Nucleus accumbens (tissue), 56 donors: ENCODE measurements around the gene MAP3K10.
A peak's percentile ranks its signal among the peaks of the same experiment; 100 is the strongest.
"Not testable (repeated sequence)": the region's sequence is repeated elsewhere in the genome, so short reads cannot be mapped to it uniquely, and the experiment has no call there.

Experiments used
- DNase-seq, 56 donors: peaks; one replicate each; lab custom pipeline; 2025; lab: John Stamatoyannopoulos, UW

The MAP3K10 gene

DNA sequence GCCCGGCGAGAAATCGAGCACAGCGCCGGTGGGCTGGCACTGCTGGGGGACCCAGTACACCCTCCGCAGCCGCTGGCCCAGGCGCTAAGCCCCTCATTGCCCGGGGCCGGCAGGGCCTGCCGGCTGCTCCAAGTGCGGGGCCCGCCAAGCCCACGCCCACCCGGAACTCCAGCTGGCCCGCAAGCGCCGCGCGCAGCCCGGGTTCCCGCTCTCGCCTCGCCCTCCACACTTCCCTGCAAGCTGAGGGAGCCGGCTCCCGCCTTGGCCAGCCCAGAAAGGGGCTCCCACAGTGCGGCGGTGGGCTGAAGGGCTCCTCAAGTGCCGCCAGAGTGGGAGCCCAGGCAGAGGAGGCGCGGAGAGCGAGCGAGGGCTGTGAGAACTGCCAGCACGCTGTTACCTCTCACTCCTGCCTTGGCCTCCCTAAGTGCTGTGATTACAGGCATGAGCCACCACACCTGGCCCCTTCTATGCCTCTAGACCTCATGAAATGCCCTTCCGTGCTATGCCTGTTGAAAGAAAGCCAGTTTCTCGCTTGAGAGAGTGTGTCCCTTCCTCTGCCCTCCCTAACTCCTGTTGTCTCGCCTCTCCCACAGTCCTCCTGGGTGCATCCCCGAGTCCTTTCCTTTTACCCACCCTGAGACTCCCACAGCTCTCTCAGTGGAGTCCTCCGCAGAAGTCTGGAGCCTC lies 20.8 kb upstream of the MAP3K10 start:
- DNase-seq: not testable (repeated sequence)

DNA sequence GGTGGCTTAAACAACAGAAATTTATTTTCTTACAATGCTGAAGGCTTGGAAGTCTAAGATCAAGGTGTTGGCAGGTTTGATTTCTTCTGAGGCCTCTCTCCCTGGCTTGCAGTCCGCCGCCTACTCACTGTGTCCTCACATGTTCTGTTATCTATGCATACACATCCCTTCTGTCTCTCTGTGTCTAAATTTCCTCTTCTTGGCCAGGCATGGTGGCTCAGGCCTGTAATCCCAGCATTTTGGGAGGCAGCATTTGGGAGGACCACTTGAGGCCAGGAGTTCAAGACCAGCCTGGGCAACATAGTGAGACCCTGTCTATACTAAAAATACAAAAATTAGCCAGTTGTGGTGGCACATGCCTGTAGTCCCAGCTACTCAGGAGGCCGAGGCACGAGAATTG lies 19.9 kb upstream of the MAP3K10 start:
- DNase-seq: not testable (repeated sequence)

DNA sequence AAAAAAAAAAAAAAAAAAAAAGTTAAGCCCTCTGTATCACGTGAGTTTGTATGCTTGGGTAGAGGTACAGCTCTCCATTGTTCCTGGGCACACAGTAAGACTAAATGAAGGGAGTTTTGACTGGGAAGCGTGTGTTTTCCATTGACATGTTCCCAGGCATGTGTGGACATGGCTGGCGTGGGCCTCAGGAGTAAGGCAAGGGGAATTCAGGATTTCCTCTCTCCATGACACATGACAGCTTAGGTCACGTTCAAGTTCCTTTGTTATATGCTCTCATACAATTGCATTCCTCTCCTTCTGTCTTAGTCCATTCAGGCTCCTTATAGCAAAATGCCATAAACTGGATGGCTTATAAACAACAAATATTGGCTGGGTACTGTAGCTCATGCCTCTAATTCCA lies 17.1 kb upstream of the MAP3K10 start:
- DNase-seq: no peak

DNA sequence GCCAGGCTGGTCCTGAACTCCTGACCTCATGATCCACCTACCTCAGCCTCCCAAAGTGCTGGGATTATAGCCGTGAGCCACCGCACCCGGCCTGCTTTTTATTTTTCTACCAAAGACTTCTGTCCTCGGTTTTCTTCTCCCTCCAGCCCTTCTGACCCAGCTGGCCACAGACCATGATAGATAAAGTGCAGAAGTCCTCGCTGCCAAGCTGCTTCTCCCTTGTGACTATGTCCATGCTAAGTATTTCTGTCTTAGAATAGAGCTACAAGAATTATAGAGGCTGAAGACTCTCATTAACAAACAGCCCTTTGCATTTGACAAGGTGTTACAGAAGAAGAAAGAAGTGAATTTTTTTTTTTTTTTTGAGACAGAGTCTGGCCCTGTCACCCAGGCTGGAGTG lies 15.4 kb upstream of the MAP3K10 start:
- no peak for DNase-seq

DNA sequence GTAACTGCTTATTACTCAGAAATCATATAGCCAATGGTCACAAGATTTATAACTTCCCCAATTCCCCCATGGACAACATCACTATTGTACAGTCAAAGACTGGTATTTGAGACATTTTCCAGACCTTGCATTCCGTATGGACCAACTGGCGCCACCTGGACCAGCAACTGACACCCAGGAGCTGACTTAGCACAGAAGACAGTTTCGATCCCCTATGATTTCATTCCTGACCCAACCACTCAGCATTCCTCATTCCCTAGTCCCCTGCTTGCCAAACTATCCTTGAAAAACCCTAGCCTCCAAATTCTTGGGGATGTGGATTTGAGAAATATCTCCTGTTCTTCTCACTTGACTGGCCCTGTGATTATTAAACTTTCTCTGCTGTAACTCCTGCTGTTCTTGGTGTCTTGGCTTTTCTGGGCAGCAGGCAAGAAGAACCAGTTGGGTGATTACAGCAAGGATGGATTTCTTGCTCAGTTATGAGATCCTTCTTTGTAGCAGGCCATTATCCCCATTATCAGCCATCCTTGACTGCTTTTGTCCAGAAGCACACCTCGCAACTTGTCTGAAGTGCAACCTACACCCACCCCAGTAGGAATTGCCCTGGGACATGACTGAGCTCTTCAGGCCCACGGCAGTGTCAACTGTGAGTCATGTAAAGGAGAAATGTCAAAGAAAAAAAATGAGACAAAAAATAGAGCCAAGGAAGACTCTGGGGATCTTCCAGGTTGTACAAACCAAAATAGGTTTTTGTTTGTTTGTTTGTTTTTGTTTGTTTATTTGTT lies 13.7 kb upstream of the MAP3K10 start:
- no peak for DNase-seq

DNA sequence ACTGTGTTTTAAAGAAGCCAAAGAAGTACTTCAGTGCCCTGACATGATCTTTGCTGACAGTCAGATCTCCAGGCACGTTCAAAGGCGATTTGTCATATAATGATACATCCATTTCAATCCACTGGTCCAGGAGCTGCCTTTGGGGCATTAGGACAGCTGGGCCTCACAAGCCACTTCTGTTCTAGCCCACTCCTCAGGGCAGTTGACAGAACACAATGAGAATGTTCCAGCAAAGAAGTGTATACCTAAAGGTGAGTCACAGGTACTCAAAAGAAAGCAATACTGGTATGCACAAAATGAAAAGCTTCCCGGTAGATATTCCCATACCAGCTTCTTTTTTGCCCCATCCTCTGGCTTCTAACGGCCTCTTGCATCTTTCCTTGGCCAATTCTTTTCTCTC lies 12.5 kb upstream of the MAP3K10 start:
- DNase-seq: no peak

DNA sequence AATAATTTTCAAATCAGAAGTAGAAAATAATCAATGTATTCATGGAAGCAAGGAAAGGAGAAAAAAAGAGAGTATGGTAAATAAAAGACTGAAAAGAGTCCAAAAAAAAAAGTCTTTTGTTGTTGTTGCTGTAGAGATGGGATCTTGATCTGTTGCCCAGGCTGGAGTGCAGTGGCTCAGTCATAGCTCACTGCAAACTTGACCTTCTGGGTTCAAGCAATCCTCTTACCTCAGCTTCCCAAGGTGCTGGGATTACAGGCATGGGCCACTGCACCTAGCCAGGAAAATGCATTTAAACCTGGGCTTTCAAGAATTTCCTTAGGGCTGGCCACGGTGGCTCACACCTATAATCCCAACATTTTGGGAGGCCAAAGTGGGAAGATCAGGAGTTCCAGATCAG lies 7.0 kb upstream of the MAP3K10 start:
- DNase-seq: no peak

DNA sequence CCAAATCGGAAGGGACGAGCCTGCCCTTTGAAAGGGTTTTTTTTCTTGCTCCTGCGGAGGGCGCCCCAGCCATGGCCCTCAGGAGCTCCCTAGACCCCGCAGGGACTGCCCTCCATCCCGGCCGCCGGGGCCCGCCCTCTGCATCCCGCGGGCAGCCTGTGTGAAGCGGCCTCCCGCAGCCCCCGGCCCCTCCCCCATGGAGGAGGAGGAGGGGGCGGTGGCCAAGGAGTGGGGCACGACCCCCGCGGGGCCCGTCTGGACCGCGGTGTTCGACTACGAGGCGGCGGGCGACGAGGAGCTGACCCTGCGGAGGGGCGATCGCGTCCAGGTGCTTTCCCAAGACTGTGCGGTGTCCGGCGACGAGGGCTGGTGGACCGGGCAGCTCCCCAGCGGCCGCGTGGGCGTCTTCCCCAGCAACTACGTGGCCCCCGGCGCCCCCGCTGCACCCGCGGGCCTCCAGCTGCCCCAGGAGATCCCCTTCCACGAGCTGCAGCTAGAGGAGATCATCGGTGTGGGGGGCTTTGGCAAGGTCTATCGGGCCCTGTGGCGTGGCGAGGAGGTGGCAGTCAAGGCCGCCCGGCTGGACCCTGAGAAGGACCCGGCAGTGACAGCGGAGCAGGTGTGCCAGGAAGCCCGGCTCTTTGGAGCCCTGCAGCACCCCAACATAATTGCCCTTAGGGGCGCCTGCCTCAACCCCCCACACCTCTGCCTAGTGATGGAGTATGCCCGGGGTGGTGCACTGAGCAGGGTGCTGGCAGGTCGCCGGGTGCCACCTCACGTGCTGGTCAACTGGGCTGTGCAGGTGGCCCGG lies 815 bp downstream of the MAP3K10 start:
- peak in 12 of 56 donors; percentile 11 to 78 (median 28) for DNase-seq

DNA sequence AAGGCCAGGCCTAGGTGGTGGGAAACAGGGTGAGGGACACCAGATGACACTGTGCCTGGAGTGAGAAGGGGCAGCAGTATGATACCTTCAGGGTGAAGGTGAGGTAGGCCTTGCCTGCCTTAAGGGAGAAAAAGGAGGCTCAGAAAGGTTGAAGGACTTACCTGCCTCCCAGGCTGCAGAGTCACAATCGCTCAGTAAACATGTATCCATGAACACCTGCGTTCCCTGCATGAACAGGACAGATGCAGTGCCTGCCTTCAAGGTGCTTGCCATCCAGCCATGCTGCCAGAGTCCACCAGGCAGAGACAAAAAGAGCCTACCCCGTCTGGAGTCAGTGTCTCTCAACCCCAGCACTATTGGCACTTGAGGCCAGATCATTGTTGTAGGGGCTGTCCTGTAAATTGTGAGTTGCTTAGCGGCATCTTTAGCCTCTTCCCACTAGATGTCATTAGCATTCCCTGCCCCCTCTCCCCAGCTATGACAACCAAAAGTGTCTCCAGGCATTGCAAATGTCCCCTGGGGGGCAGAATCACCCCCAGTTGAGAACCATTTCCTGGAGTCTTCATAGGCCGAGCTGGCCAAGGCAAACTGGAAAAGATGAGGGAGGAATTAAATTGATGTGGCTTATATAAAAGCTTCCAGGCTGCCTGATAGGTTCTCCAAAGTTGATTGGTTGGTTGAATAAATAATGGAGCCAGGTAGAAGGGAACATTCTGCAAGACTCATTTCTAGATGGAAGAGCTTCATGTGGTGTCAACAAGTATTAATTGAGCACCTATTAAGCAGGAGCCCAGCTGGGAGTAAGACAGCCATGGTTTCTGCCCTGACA lies 1.7 kb downstream of the MAP3K10 start:
- peak in 1 of 56 donors; percentile 3 for DNase-seq

DNA sequence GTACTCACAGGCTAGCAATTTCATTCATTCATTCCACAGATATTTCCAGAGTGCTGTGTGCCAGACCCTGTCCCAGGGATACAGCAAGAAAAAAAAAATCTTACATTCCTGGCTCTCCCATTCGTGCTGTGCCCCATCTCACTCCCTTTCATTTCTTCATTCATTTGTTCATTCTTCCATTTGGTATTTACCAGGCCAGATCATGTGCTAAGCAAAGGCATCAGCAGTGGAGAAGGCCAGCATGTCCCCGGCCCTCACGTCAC lies 2.3 kb downstream of the MAP3K10 start:
- DNase-seq: no peak

DNA sequence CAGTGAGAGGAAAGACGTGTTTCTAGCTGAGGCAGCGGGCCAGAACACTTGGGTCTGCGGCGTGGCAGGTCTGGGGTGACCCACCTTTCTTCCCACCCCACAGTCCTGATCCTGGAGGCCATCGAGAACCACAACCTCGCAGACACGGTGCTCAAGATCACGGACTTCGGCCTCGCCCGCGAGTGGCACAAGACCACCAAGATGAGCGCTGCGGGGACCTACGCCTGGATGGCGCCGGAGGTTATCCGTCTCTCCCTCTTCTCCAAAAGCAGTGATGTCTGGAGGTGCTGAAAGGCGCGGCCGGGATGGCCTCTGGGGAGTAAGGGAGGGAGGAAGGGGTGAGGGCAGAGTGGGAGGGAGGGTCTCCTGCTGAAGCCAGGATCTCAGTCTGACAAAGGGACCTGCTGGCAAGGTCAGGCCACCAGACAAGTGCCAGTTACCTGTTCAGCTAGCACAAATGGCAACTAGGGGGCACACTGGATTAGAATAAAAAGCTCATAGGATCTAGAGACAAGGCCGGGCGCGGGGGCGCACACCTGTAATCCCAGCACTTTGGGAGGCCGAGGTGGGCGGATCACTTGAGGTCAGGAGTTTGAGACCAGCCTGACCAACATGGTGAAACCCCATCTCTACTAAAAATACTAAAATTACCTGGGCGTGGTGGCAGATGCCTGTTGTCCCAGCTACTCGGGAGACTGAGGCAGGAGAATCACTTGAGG lies 7.2 kb downstream of the MAP3K10 start:
- no peak for DNase-seq

DNA sequence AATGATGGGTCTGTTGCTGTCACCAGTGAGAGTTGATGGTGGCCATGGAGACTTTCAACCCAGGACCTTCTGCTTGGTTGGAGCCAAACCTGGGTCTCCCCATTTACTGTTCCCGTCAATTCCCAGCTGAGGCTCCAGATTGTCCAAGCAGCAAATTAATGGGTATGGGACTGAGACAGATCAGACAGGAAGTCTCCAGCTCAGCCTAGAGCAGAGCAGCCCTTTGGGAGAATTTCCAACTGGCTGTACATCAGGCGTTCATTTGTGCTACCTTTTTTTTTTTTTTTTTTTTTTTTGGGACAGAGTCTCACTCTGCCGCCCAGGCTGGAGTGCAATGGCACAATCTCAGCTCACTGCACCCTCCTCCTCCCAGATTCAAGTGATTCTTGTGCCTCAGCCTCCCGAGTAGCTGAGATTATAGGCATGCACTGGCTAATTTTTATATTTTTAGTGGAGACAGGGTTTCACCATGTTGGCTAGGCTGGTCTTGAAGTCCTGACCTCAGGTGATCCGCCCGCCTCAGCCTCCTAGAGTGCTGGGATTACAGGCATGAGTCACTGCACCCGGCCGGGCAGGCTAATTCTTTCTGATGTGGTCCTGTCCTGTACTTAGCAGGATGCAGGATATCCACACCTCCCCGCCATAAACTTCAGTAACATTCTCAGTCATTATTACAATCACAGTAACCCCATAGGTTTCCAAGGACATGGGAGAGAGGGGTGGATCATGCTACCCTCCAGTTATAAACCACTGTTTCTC lies 9.3 kb downstream of the MAP3K10 start:
- DNase-seq: no peak

DNA sequence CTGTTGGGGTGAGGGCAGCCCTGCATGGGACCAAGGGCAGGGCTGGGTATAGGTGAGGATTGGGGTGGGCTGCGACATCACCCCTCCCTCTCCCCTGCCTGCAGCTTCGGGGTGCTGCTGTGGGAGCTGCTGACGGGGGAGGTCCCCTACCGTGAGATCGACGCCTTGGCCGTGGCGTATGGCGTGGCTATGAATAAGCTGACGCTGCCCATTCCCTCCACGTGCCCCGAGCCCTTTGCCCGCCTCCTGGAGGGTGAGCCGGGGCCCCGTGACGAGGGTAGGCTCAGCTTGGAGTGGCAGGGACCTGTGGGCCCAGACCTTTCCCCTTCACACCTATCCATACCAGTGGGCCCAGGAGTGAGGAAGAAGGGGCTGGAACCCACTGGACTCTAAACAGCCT lies 13.2 kb downstream of the MAP3K10 start:
- no peak for DNase-seq

DNA sequence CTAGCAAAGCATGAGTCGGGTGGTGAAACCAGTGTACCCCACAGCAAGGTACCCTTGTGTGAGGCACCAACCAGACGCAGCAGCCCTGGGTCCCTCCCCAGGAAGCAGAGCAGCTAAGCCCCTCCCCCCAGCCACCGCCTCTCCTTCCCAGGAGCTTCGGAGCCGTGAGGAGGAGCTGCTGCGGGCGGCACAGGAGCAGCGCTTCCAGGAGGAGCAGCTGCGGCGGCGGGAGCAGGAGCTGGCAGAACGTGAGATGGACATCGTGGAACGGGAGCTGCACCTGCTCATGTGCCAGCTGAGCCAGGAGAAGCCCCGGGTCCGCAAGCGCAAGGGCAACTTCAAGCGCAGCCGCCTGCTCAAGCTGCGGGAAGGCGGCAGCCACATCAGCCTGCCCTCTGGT lies 14.5 kb downstream of the MAP3K10 start:
- no peak for DNase-seq

DNA sequence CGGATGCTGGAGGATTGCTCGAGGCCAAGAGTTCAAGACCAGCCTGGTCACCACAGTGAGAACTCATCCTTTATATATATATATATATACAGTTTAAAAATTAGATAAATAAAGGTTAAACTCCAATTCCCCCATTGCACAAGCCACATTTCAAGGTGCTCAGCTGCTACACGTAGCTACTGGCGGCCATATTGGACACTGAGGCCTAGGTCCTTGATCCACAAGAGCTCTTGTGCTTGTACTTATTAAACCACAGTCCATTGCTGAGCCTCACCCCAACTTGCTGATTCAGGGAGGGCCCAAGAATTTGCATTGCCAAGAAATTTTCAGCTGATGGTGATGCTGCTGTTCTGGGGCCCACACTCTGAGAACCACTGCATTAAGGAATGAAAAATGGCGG lies 17.4 kb downstream of the MAP3K10 start:
- no peak for DNase-seq

DNA sequence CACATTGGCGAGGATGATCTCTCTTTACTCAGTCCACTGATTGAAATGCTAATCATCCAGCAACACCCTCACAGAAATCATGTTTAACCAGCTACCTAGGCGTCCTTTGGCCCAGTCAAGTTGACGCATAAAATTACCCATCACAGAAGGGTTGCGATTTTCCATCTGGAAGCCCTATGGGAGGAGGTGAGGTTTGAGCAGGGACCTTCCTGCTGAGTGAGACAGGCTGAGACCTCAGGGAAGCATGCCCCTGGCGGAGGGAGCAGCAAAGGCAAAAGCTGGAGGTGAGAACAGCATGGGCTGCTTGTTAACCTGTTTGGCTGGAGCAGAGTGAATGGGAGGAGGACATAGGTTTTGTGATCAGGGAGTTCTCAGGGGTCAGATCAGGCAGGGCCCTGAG lies 19.7 kb downstream of the MAP3K10 start:
- no peak for DNase-seq

DNA sequence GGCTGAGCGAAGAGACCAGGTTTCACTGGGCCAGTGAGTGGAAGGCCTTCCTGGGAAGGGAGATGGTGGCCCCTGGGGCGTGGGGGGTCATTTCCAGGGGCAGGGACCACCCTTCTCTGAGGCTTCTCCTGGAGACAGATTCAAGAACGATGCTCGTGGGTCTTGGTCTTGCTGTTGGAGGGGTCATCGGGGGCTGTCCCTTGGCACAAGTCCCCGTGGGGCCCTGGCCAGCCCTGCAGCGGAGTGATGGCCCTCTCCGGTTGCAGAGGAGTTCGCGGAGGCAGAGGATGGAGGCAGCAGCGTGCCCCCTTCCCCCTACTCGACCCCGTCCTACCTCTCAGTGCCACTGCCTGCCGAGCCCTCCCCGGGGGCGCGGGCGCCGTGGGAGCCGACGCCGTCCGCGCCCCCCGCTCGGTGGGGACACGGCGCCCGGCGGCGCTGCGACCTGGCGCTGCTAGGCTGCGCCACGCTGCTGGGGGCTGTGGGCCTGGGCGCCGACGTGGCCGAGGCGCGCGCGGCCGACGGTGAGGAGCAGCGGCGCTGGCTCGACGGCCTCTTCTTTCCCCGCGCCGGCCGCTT lies 22.1 kb downstream of the MAP3K10 start:
- no peak for DNase-seq

DNA sequence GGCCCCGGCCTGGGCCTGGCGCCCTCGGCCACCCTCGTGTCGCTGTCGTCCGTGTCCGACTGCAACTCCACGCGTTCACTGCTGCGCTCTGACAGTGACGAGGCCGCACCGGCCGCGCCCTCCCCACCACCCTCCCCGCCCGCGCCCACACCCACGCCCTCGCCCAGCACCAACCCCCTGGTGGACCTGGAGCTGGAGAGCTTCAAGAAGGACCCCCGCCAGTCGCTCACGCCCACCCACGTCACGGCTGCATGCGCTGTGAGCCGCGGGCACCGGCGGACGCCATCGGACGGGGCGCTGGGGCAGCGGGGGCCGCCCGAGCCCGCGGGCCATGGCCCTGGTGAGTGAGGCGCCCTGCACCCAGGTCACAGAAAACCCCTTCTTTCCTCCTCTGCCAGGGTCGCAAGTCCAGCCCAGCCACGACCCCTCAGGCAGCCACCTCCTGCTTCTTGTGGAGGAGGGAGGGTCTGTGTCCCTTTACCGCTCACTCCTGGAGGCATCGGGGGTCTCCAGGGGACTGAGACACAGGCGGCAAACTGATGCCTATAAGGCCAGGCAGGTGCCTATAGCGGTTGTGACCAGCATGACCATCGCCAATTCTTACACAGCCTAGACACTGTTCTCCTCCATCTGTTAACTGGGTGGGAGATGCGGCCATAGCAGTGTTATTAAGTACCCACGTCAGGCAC lies 22.8 kb downstream of the MAP3K10 start:
- no peak for DNase-seq
